ENCODE results near the gene EML6. TPM values are rescaled to one million over a fixed set of nuclear protein-coding genes. Genes with fewer than 3 reads are reported as not detected.

Gene EML6
- total RNA-seq, 2 donors from 2014 or later, result 1.4 to 2.1 TPM

- Histone ChIP-seq H3K36me3 (ENCODE audit: control insufficient read depth, insufficient read depth, low read length) (no peaks in the 10 kb centered on the region), H3K27me3 (ENCODE audit: control insufficient read depth, insufficient read depth, low read length, poor library complexity, severe bottlenecking) (no peaks in the 10 kb centered on the region), H3K9ac (ENCODE audit: extremely low read depth, low read length, poor library complexity, severe bottlenecking) (no peak overlapping the region), H3K4me1 (ENCODE audit: control insufficient read depth, insufficient read depth, low read length) (no peaks in the 10 kb centered on the region), H3K4me3 (ENCODE audit: low read length) (no peak overlapping the region), H3K27ac (ENCODE audit: low read depth, low read length) (no peak overlapping the region), H3K9me3 (ENCODE audit: control insufficient read depth, low read length) (no peaks in the 10 kb centered on the region)
- H3K27ac Mint-ChIP-seq, result no peak overlapping the region
- no peaks in the 10 kb centered on the region for H3K36me3 Mint-ChIP-seq (ENCODE audit: low read depth)
- WGBS, 2 experiments (ENCODE audit: insufficient coverage in 1 of 2, insufficient read length in 1 of 2), result 40% methylated on average over 2 of the region's 3 CpGs; no CpG with 5 or more reads in 1 of the 2 experiments
- no peak overlapping the region for H3K4me3 Mint-ChIP-seq
- peaks cover 9% of the 10 kb centered on the region for H3K27me3 Mint-ChIP-seq (ENCODE audit: insufficient read depth)
- peaks cover 8% of the 10 kb centered on the region for H3K4me1 Mint-ChIP-seq
- TF ChIP-seq, protein P1, sequence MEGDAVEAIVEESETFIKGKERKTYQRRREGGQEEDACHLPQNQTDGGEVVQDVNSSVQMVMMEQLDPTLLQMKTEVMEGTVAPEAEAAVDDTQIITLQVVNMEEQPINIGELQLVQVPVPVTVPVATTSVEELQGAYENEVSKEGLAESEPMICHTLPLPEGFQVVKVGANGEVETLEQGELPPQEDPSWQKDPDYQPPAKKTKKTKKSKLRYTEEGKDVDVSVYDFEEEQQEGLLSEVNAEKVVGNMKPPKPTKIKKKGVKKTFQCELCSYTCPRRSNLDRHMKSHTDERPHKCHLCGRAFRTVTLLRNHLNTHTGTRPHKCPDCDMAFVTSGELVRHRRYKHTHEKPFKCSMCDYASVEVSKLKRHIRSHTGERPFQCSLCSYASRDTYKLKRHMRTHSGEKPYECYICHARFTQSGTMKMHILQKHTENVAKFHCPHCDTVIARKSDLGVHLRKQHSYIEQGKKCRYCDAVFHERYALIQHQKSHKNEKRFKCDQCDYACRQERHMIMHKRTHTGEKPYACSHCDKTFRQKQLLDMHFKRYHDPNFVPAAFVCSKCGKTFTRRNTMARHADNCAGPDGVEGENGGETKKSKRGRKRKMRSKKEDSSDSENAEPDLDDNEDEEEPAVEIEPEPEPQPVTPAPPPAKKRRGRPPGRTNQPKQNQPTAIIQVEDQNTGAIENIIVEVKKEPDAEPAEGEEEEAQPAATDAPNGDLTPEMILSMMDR (conservative IDR thresholded peaks at IDR 0.05), result peak; percentile 74
- H3K9me3 Mint-ChIP-seq, result peaks cover 2% of the 10 kb centered on the region
- DNase-seq, result no peak
Measured at GRCh38 chr2:54704688-54705605, 18.5 kb upstream of the EML6 start.

DNA sequence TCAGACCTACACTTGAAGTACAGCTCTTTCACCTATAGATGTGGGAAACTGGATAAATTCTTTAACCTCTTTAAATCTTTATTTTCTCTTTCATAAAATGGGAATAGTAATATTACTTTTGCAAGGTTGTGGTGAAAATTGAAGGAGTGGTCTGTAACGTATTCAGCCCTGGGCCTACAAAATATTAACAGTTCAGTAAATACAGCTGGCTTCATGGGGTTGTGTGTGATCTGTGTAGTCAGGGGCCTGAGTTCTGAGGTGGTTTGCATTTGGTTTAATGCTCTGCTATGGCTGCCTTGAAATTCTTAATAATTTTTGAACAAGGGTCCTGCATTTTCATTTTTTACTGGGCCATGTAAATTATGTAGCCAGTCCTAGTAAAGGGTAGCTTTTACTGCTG is 16.8 kb upstream of the EML6 start:
- Mint-ChIP-seq H3K9me3 (no peaks in the 10 kb centered on the region), H3K4me3 (no peak overlapping the region), H3K27ac (no peak overlapping the region), H3K36me3 (ENCODE audit: low read depth) (no peaks in the 10 kb centered on the region), H3K27me3 (ENCODE audit: insufficient read depth) (peaks cover 12% of the 10 kb centered on the region), H3K4me1 (peaks cover 8% of the 10 kb centered on the region)
- Histone ChIP-seq H3K27me3 (ENCODE audit: control insufficient read depth, insufficient read depth, low read length, poor library complexity, severe bottlenecking) (no peaks in the 10 kb centered on the region), H3K4me1 (ENCODE audit: control insufficient read depth, insufficient read depth, low read length) (no peaks in the 10 kb centered on the region), H3K9me3 (ENCODE audit: control insufficient read depth, low read length) (no peaks in the 10 kb centered on the region), H3K27ac (ENCODE audit: low read depth, low read length) (no peak overlapping the region), H3K9ac (ENCODE audit: extremely low read depth, low read length, poor library complexity, severe bottlenecking) (no peak overlapping the region), H3K36me3 (ENCODE audit: control insufficient read depth, insufficient read depth, low read length) (no peaks in the 10 kb centered on the region), H3K4me3 (ENCODE audit: low read length) (no peak overlapping the region)
- 80 to 100% methylated on average over 1 of the region's 1 CpG for WGBS, 2 experiments (ENCODE audit: insufficient coverage in 1 of 2, insufficient read length in 1 of 2)
- TF ChIP-seq, protein P1 (conservative IDR thresholded peaks at IDR 0.05), result no peak
- no peak for DNase-seq

DNA sequence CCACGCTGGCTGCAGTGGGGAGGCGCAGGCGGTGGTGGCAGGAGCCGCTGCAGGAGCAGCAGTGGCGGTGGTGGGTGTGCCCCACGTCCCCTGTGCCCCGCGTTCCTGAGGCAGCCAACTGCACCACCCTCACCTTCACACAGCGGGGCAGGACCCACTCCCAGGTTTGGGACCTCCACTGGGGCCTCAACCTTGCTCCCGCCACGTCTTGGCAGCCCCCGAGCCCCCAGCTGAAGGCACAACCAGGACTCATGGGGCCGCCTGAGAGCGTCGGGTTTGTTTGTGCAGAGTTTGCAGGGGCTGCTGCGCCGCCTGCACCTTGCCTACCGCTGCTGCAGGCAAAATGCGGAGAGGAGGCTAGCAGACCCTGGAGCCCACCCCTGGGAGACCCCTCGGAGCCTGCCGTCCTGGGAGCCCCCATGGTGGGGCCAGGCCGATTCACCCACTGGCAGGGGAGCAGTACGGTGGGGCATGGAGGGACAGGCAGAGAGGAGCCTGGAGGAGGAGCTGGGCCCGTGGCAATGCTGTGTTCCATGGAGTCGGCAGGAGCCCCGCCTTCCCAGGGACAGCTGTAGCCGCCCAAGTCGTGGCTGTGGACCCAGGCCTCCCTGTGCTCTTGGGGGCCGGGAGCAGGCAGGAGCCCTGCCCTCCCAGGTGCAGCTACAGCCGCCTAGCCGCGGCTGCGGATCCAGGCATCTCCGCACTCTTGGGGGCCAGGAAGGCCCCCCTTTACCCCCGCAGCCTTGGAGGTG is 14.7 kb upstream of the EML6 start:
- TF ChIP-seq, protein P1 (conservative IDR thresholded peaks at IDR 0.05), result peak; percentile 55
- Histone ChIP-seq H3K9ac (ENCODE audit: extremely low read depth, low read length, poor library complexity, severe bottlenecking) (no peak overlapping the region), H3K36me3 (ENCODE audit: control insufficient read depth, insufficient read depth, low read length) (no peaks in the 10 kb centered on the region), H3K9me3 (ENCODE audit: control insufficient read depth, low read length) (no peaks in the 10 kb centered on the region), H3K27me3 (ENCODE audit: control insufficient read depth, insufficient read depth, low read length, poor library complexity, severe bottlenecking) (no peaks in the 10 kb centered on the region), H3K4me3 (ENCODE audit: low read length) (no peak overlapping the region), H3K4me1 (ENCODE audit: control insufficient read depth, insufficient read depth, low read length) (no peaks in the 10 kb centered on the region), H3K27ac (ENCODE audit: low read depth, low read length) (no peak overlapping the region)
- 87 to 89% methylated on average over 15 to 35 of the region's 35 CpGs for WGBS, 2 experiments (ENCODE audit: insufficient coverage in 1 of 2, insufficient read length in 1 of 2)
- Mint-ChIP-seq H3K4me1 (peaks cover 8% of the 10 kb centered on the region), H3K27me3 (ENCODE audit: insufficient read depth) (peaks cover 10% of the 10 kb centered on the region), H3K9me3 (no peaks in the 10 kb centered on the region), H3K36me3 (ENCODE audit: low read depth) (no peaks in the 10 kb centered on the region), H3K4me3 (peak overlapping the region; percentile 61), H3K27ac (no peak overlapping the region)
- peak; percentile 89 for DNase-seq

Measured in endodermal cell (in vitro differentiated cells).